ENCODE data around the gene PCK2. TPM values are rescaled to one million over a fixed set of nuclear protein-coding genes. Genes with fewer than 3 reads are reported as not detected.
A peak's percentile ranks its signal among the peaks of the same experiment; 100 is the strongest.

The PCK2 gene
- total and polyA plus RNA-seq, 12 donors, result 4.4 to 37.0 (median 17.8) TPM

DNA sequence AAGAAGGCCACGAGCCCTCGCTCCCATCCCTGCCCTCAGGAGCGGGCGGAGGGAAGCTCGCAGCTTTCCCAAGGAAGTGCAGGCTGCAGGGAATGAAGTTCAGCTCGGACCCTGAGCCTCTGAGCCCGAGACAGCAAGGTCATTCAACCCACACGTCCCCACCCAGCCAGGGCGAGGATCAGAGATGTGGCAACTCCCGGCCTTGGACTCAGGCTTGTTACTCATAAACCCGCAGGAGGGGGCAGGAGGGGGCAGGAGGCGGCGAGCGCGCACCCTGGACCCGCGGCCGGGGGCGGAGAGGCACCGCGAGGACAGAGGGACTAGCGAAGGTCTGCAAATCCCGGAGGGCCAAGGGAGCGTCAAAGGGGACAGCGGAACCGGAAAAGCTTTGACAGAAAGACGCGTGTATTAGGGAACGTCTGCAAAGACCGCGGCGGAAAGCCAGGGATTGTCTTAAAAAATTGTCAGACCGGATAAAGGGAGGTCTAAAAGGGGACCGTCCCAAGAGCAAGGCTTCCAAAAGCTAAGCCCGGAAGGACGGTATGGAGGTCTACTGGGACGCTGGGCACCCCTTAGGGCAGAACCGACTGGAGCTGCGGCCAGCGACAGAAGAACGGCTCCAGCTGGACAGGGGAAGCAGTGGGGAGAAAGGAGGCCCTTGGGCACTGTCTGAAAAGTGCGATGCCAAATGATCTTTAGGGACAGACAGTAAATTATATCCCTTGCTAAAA lies 19.9 kb downstream of the PCK2 start:
- peak; percentile 91 to 98 (median 97) for DNase-seq
- peaks cover 19 to 22% of the 10 kb centered on the region in 2 donors for H3K4me1 ChIP-seq (replicated peaks in 1 of 2)
- H3K4me3 ChIP-seq, result peak overlapping the region in 3 of 4 donors; percentile 51 to 81 (median 75)
- peaks cover 0 to 24% of the 10 kb centered on the region in 2 donors for H3K36me3 ChIP-seq (replicated peaks in 1 of 2)
- 0% methylated on average over 29 to 42 of the region's 42 CpGs for WGBS, 4 donors
- H3K27me3 ChIP-seq, result no peaks in the 10 kb centered on the region
- H3K27ac ChIP-seq, result peak overlapping the region; percentile 97 to 100 (median 98)
- TF ChIP-seq, protein P1, sequence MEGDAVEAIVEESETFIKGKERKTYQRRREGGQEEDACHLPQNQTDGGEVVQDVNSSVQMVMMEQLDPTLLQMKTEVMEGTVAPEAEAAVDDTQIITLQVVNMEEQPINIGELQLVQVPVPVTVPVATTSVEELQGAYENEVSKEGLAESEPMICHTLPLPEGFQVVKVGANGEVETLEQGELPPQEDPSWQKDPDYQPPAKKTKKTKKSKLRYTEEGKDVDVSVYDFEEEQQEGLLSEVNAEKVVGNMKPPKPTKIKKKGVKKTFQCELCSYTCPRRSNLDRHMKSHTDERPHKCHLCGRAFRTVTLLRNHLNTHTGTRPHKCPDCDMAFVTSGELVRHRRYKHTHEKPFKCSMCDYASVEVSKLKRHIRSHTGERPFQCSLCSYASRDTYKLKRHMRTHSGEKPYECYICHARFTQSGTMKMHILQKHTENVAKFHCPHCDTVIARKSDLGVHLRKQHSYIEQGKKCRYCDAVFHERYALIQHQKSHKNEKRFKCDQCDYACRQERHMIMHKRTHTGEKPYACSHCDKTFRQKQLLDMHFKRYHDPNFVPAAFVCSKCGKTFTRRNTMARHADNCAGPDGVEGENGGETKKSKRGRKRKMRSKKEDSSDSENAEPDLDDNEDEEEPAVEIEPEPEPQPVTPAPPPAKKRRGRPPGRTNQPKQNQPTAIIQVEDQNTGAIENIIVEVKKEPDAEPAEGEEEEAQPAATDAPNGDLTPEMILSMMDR (IDR thresholded peaks at IDR 0.05), result peak in 2 of 6 experiments; percentile 4 to 9
- peak; percentile 63 to 89 for TF ChIP-seq POLR2A (IDR thresholded peaks at IDR 0.05)
- intact Hi-C loops (cut with DNase I), result no loop called here
- no peaks in the 10 kb centered on the region for H3K9me3 ChIP-seq (replicated peaks in 1 of 3)

DNA sequence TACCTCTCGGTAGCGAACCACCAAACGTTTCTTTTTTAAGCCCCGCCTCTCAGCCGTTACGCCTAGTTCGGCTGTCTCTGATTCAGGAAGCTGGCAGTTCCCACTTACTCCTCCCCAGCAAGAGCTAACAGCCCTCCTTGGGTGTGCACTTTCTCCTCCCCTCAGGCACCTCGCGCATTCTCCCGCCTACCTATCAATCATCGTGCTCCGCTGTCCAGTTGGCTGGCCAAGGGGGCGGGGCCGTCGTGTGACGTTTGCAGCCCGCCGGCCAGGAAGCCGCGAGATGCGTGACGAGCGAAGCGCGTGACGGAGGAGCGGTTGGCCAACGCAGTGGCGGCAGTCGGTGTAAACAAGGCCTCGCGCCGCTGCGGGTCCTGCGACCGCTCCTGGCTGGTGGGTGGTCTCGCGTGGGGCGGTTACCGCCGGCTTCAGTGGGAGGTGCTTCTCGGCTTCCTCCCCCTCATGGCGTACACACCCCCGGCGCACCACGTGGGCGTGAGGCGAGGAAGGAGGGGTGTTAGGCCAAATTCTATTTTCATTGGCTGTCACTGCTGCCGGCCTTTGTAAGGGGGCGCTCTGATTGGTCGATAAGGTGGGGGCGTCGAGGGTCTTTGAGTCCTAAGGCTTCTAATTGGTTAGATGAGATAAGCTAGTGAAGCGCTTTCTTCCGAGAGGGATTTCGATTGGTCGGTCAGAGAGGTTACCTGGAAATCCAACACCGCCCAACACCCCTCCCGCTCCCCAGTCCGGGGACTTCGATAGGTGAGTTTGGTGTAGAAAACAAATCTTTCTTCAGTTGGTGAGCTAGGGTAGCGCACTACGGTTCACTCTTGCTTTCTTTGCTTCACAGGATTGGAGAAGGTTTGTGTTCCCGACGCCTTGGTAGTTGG lies 20.7 kb downstream of the PCK2 start, which contains the start of the genes DCAF11 and NRL:
Gene DCAF11, plus strand, starts transcription at position 246 of the 890 bp plus-strand sequence. CDS start 818 bp downstream, outside the sequence.
Gene NRL, minus strand, starts transcription at position 418 of the 890 bp plus-strand sequence. CDS start 32,101 bp downstream, outside the sequence.
- H3K36me3 ChIP-seq (replicated peaks in 1 of 2), result peaks cover 0 to 32% of the 10 kb centered on the region in 2 donors
- no peaks in the 10 kb centered on the region for H3K9me3 ChIP-seq (replicated peaks in 1 of 3)
- H3K4me3 ChIP-seq, result peak within 1 kb of the TSS; percentile 41 to 81 (median 65)
- peak in 1 of 2 donors; percentile 41 for TF ChIP-seq POLR2A (IDR thresholded peaks at IDR 0.05)
- TF ChIP-seq, protein P1 (IDR thresholded peaks at IDR 0.05), result peak in 1 of 6 experiments; percentile 20
- H3K27ac ChIP-seq, result peak within 1 kb of the TSS; percentile 97 to 100 (median 98)
- DNase-seq, result peak; percentile 99 to 100 (median 99)
- no peaks in the 10 kb centered on the region for H3K27me3 ChIP-seq
- intact Hi-C loops (cut with DNase I), result no loop called here
- WGBS, 4 donors, result 0 to 1% (median 0%) methylated on average over 21 to 65 of the region's 65 CpGs
- H3K4me1 ChIP-seq (replicated peaks in 1 of 2), result peaks cover 19% of the 10 kb centered on the region in 2 donors

DNA sequence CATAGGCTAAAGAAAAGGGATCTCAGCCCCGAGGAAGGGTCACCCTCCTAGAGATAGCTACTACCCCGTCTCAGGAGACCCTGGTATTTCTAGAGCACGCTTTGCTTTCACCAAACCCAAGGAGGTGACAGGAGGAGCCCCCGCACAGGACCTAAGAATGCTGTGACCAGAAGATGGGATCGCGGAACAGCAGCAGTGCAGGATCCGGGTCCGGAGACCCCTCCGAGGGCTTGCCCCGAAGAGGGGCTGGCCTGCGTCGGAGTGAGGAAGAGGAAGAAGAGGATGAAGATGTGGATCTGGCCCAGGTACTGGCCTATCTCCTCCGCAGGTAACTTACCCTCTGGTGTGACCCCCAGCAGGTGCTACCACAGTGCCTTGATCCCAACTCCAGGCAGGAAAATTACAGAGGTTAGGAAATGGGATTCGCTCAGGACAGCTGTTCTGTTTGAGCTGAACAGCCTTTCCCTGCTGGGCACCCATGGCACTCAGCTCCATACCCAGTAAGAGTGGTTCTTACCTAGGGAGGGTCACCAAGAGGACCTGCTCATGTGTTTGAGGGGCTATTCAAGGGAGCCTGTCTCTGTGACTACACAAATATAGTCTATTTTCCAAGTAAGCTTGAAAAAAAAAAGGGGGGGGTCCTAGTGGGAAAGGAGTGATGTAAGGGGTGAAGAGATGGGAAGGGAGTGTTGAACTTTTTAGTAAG lies 21.5 kb downstream of the PCK2 start:
- Histone ChIP-seq H3K27me3 (no peaks in the 10 kb centered on the region), H3K4me3 (peak overlapping the region in 3 of 4 donors; percentile 19 to 81 (median 55)), H3K4me1 (replicated peaks in 1 of 2) (peaks cover 19% of the 10 kb centered on the region in 2 donors), H3K27ac (peak overlapping the region in 4 of 5 donors; percentile 97 to 100 (median 98)), H3K36me3 (replicated peaks in 1 of 2) (peaks cover 0 to 40% of the 10 kb centered on the region in 2 donors), H3K9me3 (replicated peaks in 1 of 3) (no peaks in the 10 kb centered on the region)
- peak in 1 of 7 donors; percentile 18 for DNase-seq
- 1 to 2% (median 2%) methylated on average over 9 to 14 of the region's 14 CpGs for WGBS, 4 donors
- intact Hi-C loops (cut with DNase I), result no loop called here
- TF ChIP-seq POLR2A (IDR thresholded peaks at IDR 0.05), result no peak

DNA sequence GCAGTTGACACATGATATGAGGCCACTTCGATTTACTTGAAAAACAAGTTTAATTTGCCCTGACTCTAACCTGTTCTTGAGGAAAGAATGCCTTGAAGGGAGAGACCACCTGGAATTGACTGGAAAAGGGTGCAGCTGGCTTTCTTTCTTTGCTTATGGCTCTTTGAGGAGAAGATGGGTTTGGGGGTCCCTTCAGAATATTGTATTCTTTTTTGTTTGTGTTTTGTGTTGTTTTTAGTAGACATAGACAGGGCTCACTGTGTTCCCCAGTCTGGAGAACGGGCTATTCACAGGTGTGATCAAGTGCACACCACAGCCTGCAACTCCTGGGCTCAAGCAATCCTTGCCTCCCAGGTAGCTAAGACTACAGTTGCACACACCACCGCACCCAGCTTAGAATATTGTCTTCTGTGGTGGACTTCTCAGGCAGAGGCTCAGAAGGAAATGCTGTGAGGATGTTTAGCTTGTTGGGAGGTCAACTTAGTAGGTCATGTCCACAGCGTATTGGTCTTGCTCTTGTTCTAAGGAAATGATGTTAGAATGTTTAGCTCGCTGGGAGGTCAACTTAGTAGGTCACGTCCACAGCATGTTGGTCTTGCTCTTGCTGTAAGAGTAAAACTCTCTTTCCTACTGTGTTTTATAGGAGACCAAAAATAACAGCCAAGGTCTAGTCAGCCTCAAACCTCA lies 22.2 kb downstream of the PCK2 start:
- Histone ChIP-seq H3K4me3 (peak overlapping the region in 1 of 4 donors; percentile 81), H3K36me3 (replicated peaks in 1 of 2) (peaks cover 0 to 47% of the 10 kb centered on the region in 2 donors), H3K4me1 (replicated peaks in 1 of 2) (peaks cover 19% of the 10 kb centered on the region in 2 donors), H3K9me3 (replicated peaks in 1 of 3) (no peaks in the 10 kb centered on the region), H3K27ac (peak overlapping the region in 1 of 5 donors; percentile 97), H3K27me3 (no peaks in the 10 kb centered on the region)
- no peak for DNase-seq
- WGBS, 4 donors, result 69 to 79% (median 74%) methylated on average over 6 of the region's 6 CpGs
- TF ChIP-seq, protein P1 (IDR thresholded peaks at IDR 0.05), result no peak
- TF ChIP-seq POLR2A (IDR thresholded peaks at IDR 0.05), result no peak
- intact Hi-C loops (cut with DNase I), result no loop called here

Measured in adrenal gland (tissue), 12 donors.